Body of pancreas (tissue), 4 donors: ENCODE results near the gene PIGU. TPM values are rescaled to one million over a fixed set of nuclear protein-coding genes. Genes with fewer than 3 reads are reported as not detected.

ENCODE experiments used
- ATAC-seq: fragments of 150-250 bp; one replicate; pipeline ENCODE4 v1.9.1; 2016
- DNase-seq, 4 donors: peaks; one replicate each; pipeline ENCODE4 v3.0.0-alpha.2; 2019
- H3K27ac ChIP-seq, 4 donors: fragments of 200-600 bp; sonication (generic); 1 replicate in 3 of 4; 2 replicates in 1 of 4; pipeline versions ENCODE4 v1.5.1 to v1.6.1; 2016 to 2019; ENCODE audit warnings: mild to moderate bottlenecking in 1 of 4, mixed read lengths in 1 of 4, moderate library complexity in 1 of 4
- H3K27me3 ChIP-seq, 2 donors: fragments of 200-600 bp; sonication (generic); one replicate each; pipeline ENCODE4 v1.6.0; 2016; ENCODE audit warnings: mild to moderate bottlenecking in 1 of 2
- H3K36me3 ChIP-seq, 2 donors: fragments of 200-600 bp; sonication (generic); replicated peaks in 1 of 2; 2 replicates each; pipeline ENCODE4 v1.5.1; 2016; ENCODE audit warnings: low read depth in 2 of 2; ENCODE audit not compliant: insufficient read depth in 1 of 2
- H3K4me1 ChIP-seq: fragments of 200-600 bp; sonication (generic); one replicate; pipeline ENCODE4 v1.6.0; 2016
- H3K4me3 ChIP-seq, 2 donors: fragments of 200-600 bp; sonication (generic); 1 replicate in 1 of 2; 2 replicates in 1 of 2; pipeline ENCODE4 v1.5.1; 2016 to 2019
- H3K9me3 ChIP-seq, 3 donors: fragments of 200-600 bp; sonication (generic); 1 replicate in 2 of 3; 2 replicates in 1 of 3; pipeline ENCODE4 v1.5.1; 2016
- CTCF ChIP-seq, 7 experiments: fragments of 450-650 bp in 4 of 7; fragments of 200-600 bp in 3 of 7; sonication (generic) in 3 of 7; IDR thresholded peaks; one replicate each; pipeline ENCODE4 v1.5.1; 2016 to 2019; ENCODE audit warnings: antibody characterized with exemption in 7 of 7
- POLR2A ChIP-seq, 3 donors: fragments of 450-650 bp; IDR thresholded peaks; one replicate each; pipeline ENCODE4 v1.6.1; 2016; ENCODE audit warnings: antibody characterized with exemption in 3 of 3, mild to moderate bottlenecking in 2 of 3
- whole genome bisulfite sequencing, 2 donors: methylation state at CpG; one replicate each; pipeline ENCODE4 v1.1.5; 2017; 5-methylcytosine and 5-hydroxymethylcytosine counted together
- intact Hi-C: fragments of 100-400 bp; cut with DNase I; formaldehyde crosslinking; loops from one replicate; pipeline ENCODE4 v1.15.1; 2023
- total RNA-seq, 2 donors: library from RNA; depleted of rRNA; stranded (reverse); fragments of >200 nt; gene quantifications; one replicate each; pipeline ENCODE4 v1.1.0, GENCODE V29; 2016

The PIGU gene
- total RNA-seq, 2 donors from 2014 or later = 4.4 to 14.8 TPM

DNA sequence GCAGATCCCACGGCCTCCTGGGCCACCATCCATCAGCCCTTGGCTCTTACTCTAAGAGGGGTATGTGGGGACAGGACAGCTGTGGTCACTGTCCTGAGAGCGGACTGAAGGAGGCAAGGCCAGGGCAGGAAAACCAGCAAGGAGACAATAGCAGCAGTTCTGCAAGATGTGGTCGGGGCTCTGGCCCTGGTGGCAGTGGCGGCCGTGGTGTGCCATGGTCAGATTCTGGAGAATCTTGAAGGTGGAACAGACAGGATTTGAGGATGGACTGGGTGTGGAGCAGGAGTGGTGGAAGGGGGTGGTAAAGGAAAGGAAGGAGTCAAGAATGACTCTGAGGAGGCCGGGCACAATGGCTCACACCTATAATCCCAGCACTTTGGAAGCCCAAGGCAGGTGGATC is 124.3 kb downstream of the PIGU start:
- no peaks in the 10 kb centered on the region for H3K9me3 ChIP-seq
- WGBS, 2 donors = 85 to 88% methylated on average over 6 of the region's 6 CpGs
- DNase-seq = no peak
- H3K36me3 ChIP-seq = no peaks in the 10 kb centered on the region
- H3K4me3 ChIP-seq = no peak overlapping the region
- H3K27ac ChIP-seq = peak overlapping the region in 1 of 4 donors; percentile 52
- TF ChIP-seq POLR2A (IDR thresholded peaks at IDR 0.05) = no peak
- no peak for TF ChIP-seq CTCF (IDR thresholded peaks at IDR 0.05)
- ATAC-seq = no peak
- intact Hi-C loops = no loop called here
- H3K27me3 ChIP-seq = no peaks in the 10 kb centered on the region
- peaks cover 25% of the 10 kb centered on the region for H3K4me1 ChIP-seq

DNA sequence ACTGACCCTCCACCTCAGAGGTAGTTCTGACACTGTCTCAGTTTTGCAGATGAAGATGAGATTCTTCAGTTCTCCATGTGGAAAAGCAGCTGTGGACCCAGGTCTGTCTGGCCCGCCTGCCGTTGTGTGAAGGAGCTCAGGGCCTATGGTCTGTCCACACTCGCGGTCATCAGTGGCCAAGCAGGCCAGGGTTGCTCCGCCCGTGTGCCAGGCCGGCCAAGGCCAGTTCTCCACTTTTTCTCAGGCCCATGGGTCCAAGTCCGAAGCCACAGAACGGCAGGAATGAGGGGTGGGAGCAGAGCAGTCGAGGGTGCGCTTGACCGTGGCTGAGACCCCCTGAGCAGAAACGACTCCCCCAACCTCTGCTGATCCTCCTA is 127.0 kb downstream of the PIGU start:
- Histone ChIP-seq H3K9me3 (no peaks in the 10 kb centered on the region), H3K27ac (no peak overlapping the region), H3K36me3 (no peaks in the 10 kb centered on the region), H3K27me3 (no peaks in the 10 kb centered on the region), H3K4me3 (no peak overlapping the region), H3K4me1 (peaks cover 23% of the 10 kb centered on the region)
- 82 to 94% methylated on average over 12 to 13 of the region's 13 CpGs for WGBS, 2 donors
- no peak for DNase-seq
- TF ChIP-seq CTCF (IDR thresholded peaks at IDR 0.05) (no peak), POLR2A (IDR thresholded peaks at IDR 0.05) (no peak)
- intact Hi-C loops = no loop called here
- no peak for ATAC-seq

GRCh38 chr20:34549291-34549928 is 127.5 kb downstream of the PIGU start:
- H3K9me3 ChIP-seq = no peaks in the 10 kb centered on the region
- intact Hi-C loops = no loop called here
- peaks cover 23% of the 10 kb centered on the region for H3K4me1 ChIP-seq
- ATAC-seq (peak; percentile 57), DNase-seq (peak; percentile 42 to 75 (median 68))
- 52 to 58% methylated on average over 15 to 20 of the region's 20 CpGs for WGBS, 2 donors
- H3K4me3 ChIP-seq = no peak overlapping the region
- no peak for TF ChIP-seq CTCF (IDR thresholded peaks at IDR 0.05)
- TF ChIP-seq POLR2A (IDR thresholded peaks at IDR 0.05) = no peak
- H3K36me3 ChIP-seq = no peaks in the 10 kb centered on the region
- H3K27ac ChIP-seq = no peak overlapping the region
- H3K27me3 ChIP-seq = no peaks in the 10 kb centered on the region

GRCh38 chr20:34547844-34548613 is 128.9 kb downstream of the PIGU start:
- no peak for DNase-seq
- H3K9me3 ChIP-seq = no peaks in the 10 kb centered on the region
- no peak overlapping the region for H3K27ac ChIP-seq
- no peaks in the 10 kb centered on the region for H3K36me3 ChIP-seq
- intact Hi-C loops = no loop called here
- no peak for ATAC-seq
- peaks cover 12% of the 10 kb centered on the region for H3K4me1 ChIP-seq
- H3K4me3 ChIP-seq = no peak overlapping the region
- H3K27me3 ChIP-seq = no peaks in the 10 kb centered on the region
- TF ChIP-seq CTCF (IDR thresholded peaks at IDR 0.05) = no peak
- TF ChIP-seq POLR2A (IDR thresholded peaks at IDR 0.05) = no peak
- 89 to 94% methylated on average over 20 to 22 of the region's 22 CpGs for WGBS, 2 donors
